DMS79 treated with DMSO at 0.1 percent for 48 hours (cell line): Measurements from ENCODE around the gene GPX5.
"Not testable (repeated sequence)": the region's sequence is repeated elsewhere in the genome, so short reads cannot be mapped to it uniquely, and the experiment has no call there.

Source experiments
- DNase-seq: peaks from one replicate; lab custom pipeline; 2025; lab: John Stamatoyannopoulos, UW

GPX5 gene

DNA sequence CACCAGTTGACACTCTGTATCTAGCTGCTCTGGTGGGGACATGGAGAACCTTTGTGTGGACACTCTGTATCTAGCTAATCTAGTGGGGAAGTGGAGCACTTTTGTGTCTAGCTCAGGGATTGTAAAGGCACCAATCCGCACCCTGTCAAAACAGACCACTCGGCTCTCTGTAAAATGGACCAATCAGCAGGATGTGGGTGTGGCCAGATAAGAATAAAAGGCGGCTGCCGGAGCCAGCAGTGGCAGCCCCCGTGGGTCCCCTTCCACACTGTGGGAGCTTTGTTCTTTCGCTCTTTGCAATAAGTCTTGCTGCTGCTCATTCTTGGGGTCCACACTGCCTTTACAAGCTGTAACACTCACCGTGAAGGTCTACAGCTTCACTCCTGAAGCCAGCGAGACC, 13.3 kb upstream of the GPX5 start:
- DNase-seq, result not testable (repeated sequence)

GRCh38 chr6:28515676-28516075, 10.0 kb upstream of the GPX5 start, which contains the start of gene GPX6:
Gene GPX6, minus strand, starts transcription at chr6:28515793. Its CDS starts 50 bp downstream, at chr6:28515743.
- no peak for DNase-seq

DNA sequence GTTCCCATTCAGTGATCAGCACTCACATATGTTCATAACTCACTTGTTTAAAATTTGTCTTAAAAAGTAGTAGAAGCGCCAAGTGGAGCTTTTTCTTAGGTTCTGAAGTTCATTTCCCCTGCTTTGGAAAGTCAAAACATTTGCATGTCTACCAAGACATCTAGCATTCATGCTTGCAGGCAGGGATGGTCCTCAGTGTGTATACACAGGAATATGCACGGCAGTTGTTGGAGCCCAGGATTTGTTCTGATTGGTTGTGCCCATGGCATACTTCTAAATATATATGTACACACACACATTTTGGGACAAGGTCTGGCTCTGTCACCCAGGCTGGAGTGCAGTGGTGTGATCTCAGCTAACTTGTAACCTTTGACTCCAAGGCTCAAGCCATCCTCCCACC, 7.7 kb upstream of the GPX5 start:
- DNase-seq, result no peak

- DNase-seq, result no peak
Measured at GRCh38 chr6:28522594-28523240, 3.0 kb upstream of the GPX5 start.

DNA sequence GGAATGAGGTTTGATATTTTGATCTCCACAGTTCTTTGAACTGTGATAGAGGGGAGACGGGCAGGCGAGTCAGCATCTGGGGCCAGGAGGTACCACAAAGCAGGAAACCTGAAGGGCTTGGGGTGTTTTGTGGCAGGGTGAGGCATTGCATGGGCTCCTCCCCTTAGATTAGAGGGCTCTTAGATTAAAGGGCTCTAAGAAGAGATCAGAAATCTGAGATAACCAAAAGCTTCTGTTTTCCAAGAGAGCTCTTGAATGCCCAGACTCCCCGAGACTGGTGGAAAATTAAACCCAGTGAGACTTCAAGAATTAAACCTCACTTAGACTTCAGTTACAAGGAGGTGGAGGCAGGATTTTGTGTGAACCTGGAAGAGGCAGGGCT, 2.4 kb upstream of the GPX5 start:
- DNase-seq, result no peak

GRCh38 chr6:28530777-28531176, 5.1 kb downstream of the GPX5 start:
- DNase-seq, result no peak

GRCh38 chr6:28531479-28532128, 5.9 kb downstream of the GPX5 start:
- DNase-seq, result no peak

GRCh38 chr6:28534306-28534705, 8.6 kb downstream of the GPX5 start:
- DNase-seq, result no peak

DNA sequence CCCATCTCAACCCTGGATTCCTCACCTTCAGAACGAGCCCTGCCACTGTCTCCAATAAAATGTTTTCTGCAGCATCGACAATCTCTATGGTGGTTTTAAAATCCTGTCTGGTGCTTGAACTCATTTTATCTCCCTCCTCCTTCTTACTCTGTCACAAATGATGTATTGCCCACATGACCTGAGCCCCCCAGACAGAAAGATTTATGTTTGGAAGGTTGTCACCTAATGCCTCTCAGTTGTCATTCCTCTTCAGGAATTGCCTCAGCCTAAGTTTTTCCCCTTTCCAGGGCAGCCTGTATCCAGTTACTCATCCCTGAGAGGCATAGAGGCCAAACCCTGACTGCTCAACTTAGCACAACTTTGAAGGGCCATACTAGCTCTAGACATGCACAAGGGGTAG, 9.2 kb downstream of the GPX5 start:
- DNase-seq, result no peak

GRCh38 chr6:28537065-28537464, 11.4 kb downstream of the GPX5 start:
- DNase-seq, result no peak

DNA sequence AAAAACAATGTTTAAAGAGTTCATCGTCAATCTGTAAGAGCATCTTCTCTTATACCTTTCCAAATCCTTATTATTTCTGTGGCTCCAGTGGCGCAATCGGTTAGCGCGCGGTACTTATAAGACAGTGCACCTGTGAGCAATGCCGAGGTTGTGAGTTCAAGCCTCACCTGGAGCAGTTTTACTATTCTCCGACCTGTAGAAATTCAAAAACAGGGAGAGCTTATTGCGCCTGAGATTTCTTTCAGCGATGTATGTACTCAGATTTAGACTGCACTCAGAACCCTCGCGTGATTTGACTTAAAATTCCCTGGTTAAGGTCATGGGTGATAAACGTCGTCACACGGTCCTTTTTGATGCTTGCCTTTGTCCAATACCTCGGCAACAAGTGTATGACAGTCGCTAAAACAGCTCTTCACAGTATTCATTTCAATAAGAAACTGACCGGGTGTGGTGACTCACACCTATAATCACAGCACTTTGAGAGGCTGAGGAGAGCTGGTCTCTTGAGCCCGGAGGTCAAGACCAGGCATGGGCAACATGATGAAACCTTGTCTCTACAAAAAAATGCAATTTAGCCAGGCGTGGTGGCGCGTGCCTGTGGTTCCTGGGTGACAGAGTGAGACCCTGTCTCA, 11.9 kb downstream of the GPX5 start:
- no peak for DNase-seq

DNA sequence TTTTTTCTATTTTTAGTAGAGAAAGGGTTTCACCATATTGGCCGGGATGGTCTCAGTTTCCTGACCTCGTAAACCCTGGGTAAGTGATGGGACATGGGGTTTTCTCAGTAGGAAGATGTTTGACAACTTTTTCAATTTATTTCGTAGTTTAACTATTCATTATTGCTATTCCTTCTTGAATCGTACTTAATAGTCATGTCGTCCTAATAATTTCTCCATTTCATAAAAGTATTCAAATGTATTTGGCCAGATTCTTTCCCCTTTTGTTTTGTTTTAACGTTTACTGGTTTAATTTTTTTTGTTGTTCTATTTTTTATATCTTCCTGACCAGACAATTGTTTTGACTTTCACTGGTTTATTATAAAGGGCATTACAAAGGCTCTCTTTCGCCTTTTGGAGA, 16.3 kb downstream of the GPX5 start:
- no peak for DNase-seq

DNA sequence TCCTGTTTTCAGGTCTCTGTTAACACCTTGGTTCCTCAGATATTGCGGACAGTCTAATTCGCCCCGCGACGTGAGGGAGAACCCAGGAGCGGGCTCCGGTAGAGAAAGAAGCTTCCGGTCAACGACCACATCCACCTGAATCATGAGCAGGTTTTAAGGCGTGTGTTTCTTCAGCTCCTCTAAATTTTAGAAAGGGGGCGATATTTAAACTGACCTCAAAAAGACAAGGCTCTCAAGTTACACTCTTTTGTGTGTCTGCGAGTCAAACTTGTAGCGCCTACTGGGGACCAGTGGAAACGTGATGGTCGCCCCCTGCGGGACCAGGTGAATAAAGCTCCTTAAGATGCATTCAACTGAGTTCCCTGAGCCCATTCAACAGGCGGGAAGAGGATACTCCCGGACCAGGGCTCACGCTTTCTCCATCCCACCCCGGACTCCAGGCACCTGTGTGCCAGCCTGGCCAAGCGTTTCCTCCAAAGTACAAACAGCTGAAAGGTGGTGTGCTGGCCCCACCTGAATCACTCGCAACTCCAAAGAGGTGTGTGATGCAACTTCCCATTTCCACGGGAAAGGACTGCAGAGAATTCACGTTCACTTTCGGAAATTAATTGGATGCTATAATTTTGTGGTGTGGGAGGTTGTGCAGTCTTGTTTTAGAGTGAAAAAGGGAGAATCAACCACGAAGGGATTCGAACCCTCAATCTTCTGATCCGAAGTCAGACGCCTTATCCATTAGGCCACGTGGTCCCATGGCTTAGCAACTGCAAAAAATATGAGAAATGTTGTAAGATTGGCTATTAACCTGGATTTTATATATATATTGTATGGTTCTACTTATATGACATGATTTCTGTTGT, 17.0 kb downstream of the GPX5 start:
- peak; percentile 50 for DNase-seq

DNA sequence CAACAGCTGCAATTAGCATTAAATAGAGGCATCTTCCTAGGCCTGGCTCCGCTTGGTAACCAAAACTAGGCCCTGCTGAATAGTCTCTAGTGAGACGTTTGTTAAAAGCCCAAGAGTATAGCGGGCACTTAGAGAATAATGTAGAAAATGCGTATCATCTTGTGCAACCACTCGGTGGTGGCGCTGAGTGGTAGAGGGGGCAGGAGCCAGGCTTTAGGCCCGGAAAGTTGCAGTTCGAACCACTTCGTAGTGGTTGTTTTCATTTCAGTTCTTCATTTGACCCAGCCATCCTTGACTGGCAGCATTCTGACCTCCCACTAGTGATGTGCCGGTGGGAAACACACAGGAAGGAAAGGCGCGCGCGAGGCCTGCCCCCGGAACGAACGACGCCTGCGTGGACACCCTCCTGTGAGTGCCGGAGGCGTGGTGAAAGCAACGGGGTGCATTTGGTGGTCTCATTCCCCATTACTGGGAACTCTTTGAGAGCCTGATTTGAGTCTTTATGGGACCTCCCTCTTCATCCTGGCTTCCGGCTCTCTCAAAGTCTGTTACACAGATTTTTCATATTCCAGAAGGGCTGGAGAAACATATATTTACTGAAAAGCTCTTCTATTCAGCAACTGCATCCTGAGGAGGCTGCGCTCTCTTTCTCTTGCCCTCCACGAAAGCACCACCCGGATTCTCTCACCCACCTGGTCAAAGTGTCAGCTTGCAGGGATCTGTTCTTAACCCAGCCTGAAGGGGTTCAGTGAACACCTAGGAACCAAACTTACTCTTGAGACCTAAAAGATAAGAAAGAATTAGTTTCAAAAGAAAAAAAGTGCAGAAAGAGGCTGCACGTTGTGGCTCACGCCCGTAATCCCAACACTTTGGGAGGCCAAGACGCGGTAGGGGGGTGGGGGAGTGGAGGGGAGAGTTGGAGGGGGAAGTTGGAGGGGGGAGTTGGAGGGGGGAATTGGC, 18.2 kb downstream of the GPX5 start:
- DNase-seq, result no peak

GRCh38 chr6:28545955-28546354, 20.3 kb downstream of the GPX5 start:
- no peak for DNase-seq

- DNase-seq, result not testable (repeated sequence)
Measured at GRCh38 chr6:28547003-28547402, 21.3 kb downstream of the GPX5 start.

- no peak for DNase-seq
Measured at GRCh38 chr6:28551891-28552666, 26.4 kb downstream of the GPX5 start.

- DNase-seq, result no peak
Measured at GRCh38 chr6:28553384-28553985, 27.8 kb downstream of the GPX5 start.

- no peak for DNase-seq
Measured at GRCh38 chr6:28553986-28554881, 28.6 kb downstream of the GPX5 start.
